A549 (cell line): ENCODE data around the gene MRPS18A. TPM values are rescaled to one million over a fixed set of nuclear protein-coding genes. Genes with fewer than 3 reads are reported as not detected.

Experiments
- ATAC-seq, 2 experiments: fragments of 200-7000 bp in 1 of 2; fragments of >200 bp in 1 of 2; cut with Nextera tagmentation in 1 of 2; cut with Tn5 transposase in 1 of 2; 3 replicates each; pipeline versions ENCODE4 v1.8.0 to v1.9.1; 2018 to 2020; ENCODE audit warnings: mild to moderate bottlenecking in 1 of 2, moderate library complexity in 1 of 2
- CTCF ChIA-PET: fragments of 300-600 bp; sonication (Branson Sonifier 250); formaldehyde crosslinking; extraction: SDS; loops from one replicate; lab custom pipeline; 2021; ENCODE audit warnings: antibody characterized with exemption, inconsistent platforms; lab: Yijun Ruan, JAX
- POLR2A ChIA-PET: fragments of 350-600 bp; formaldehyde crosslinking; extraction: SDS; loops from one replicate; lab custom pipeline; 2021; ENCODE audit warnings: antibody characterized with exemption, inconsistent platforms; lab: Yijun Ruan, JAX
- DNase-seq, 2 experiments: peaks; one replicate each; pipeline versions ENCODE4 v3.0.0 to v3.0.0-alpha.2; 2011 to 2016; ENCODE audit warnings: low read depth in 1 of 2, low spot score in 1 of 2
- FAIRE-seq: peaks from 2 replicates; lab custom pipeline; 2011; peaks lifted over from hg19 to GRCh38; lab: Jason Lieb, UNC
- H3K27ac ChIP-seq, 2 experiments: fragments of >200 bp; sonication (Bioruptor Twin); formaldehyde crosslinking; 3 replicates each; pipeline ENCODE4 v1.5.1; 2016 to 2017
- H3K4me1 ChIP-seq: fragments of >200 bp; sonication (Bioruptor Twin); formaldehyde crosslinking; 3 replicates; pipeline ENCODE4 v1.6.1; 2016
- H3K4me2 ChIP-seq: fragments of >200 bp; sonication (Bioruptor Twin); formaldehyde crosslinking; 3 replicates; pipeline ENCODE4 v1.6.1; 2016
- H3K4me3 ChIP-seq: fragments of >200 bp; sonication (Bioruptor Twin); formaldehyde crosslinking; 3 replicates; pipeline ENCODE4 v1.5.1; 2016
- H3K9me3 ChIP-seq: fragments of >200 bp; sonication (Bioruptor Twin); formaldehyde crosslinking; 3 replicates; pipeline ENCODE4 v1.6.1; 2016
- ATOH8 ChIP-seq: fragments of 250-450 bp; sonication (Bioruptor Pico); IDR thresholded peaks from 2 replicates; pipeline ENCODE4 v1.5.0; 2020; ENCODE audit warnings: low read depth, mild to moderate bottlenecking, moderate library complexity
- CHD2 ChIP-seq: fragments of 150-350 bp; IDR thresholded peaks from 2 replicates; pipeline ENCODE4 v1.6.1; 2014; ENCODE audit warnings: low read length; ENCODE audit not compliant: partially characterized antibody
- CTCF ChIP-seq: fragments of >200 bp; sonication (Bioruptor Twin); formaldehyde crosslinking; IDR thresholded peaks from 3 replicates; pipeline ENCODE4 v1.5.1; 2016
- FOSL2 ChIP-seq, 2 experiments: fragments of 450-650 bp in 1 of 2; fragments of >200 bp in 1 of 2; sonication (Bioruptor Twin) in 1 of 2; formaldehyde crosslinking; IDR thresholded peaks; 2 replicates each; pipeline versions ENCODE4 v1.5.0 to v1.6.1; 2016 to 2020; ENCODE audit warnings: mild to moderate bottlenecking in 1 of 2, moderate library complexity in 1 of 2
- FOXS1 ChIP-seq: fragments of 250-450 bp; sonication (Bioruptor Pico); IDR thresholded peaks from 2 replicates; pipeline ENCODE4 v1.5.0; 2020; ENCODE audit warnings: mild to moderate bottlenecking, moderate library complexity
- HES2 ChIP-seq: fragments of >200 bp; sonication (Bioruptor Twin); formaldehyde crosslinking; IDR thresholded peaks from 2 replicates; pipeline ENCODE4 v1.6.1; 2016
- HMGXB4 ChIP-seq: fragments of 250-450 bp; sonication (Bioruptor Pico); IDR thresholded peaks from 2 replicates; pipeline ENCODE4 v1.5.0; 2021; ENCODE audit warnings: mild to moderate bottlenecking, moderate library complexity, borderline replicate concordance
- MAX ChIP-seq: IDR thresholded peaks from 2 replicates; pipeline ENCODE4 v1.6.1; 2012
- MYC ChIP-seq: IDR thresholded peaks from 2 replicates; pipeline ENCODE4 v1.6.1; 2012; ENCODE audit warnings: mild to moderate bottlenecking, inconsistent platforms, low read length, improper control_type of control experiment, borderline replicate concordance
- NPAS2 ChIP-seq: fragments of 250-450 bp; sonication (Bioruptor Pico); IDR thresholded peaks from 2 replicates; pipeline ENCODE4 v1.8.0; 2022; ENCODE audit warnings: mild to moderate bottlenecking, moderate library complexity, borderline replicate concordance
- PBX3 ChIP-seq: IDR thresholded peaks from 2 replicates; pipeline ENCODE4 v1.6.1; 2012
- POLR2AphosphoS2 ChIP-seq: conservative IDR thresholded peaks from 2 replicates; pipeline ENCODE4 v1.6.1; 2012; ENCODE audit warnings: low read length, improper control_type of control experiment, inconsistent platforms
- RARB ChIP-seq: fragments of 250-450 bp; sonication (Bioruptor Pico); IDR thresholded peaks from 2 replicates; pipeline ENCODE4 v1.8.0; 2021; ENCODE audit warnings: mild to moderate bottlenecking, moderate library complexity
- REST ChIP-seq: fragments of 200-600 bp; sonication (generic); IDR thresholded peaks from 2 replicates; pipeline ENCODE4 v1.6.1; 2016; ENCODE audit warnings: antibody characterized with exemption, mild to moderate bottlenecking, moderate library complexity
- SMC3 ChIP-seq: fragments of >200 bp; sonication (Bioruptor Twin); formaldehyde crosslinking; IDR thresholded peaks from 3 replicates; pipeline ENCODE4 v1.6.1; 2018; ENCODE audit warnings: inconsistent platforms
- SREBF2 ChIP-seq: fragments of 450-650 bp; IDR thresholded peaks from 2 replicates; pipeline ENCODE4 v1.6.1; 2014; ENCODE audit warnings: mild to moderate bottlenecking, moderate library complexity
- TP53 ChIP-seq: fragments of 250-450 bp; sonication (Bioruptor Pico); IDR thresholded peaks from 2 replicates; pipeline ENCODE4 v1.5.0; 2021; ENCODE audit warnings: mild to moderate bottlenecking, moderate library complexity
- ZC3H11A ChIP-seq: fragments of 450-650 bp; IDR thresholded peaks from 2 replicates; pipeline ENCODE4 v1.6.1; 2014; ENCODE audit warnings: antibody characterized with exemption, mild to moderate bottlenecking
- WGBS: methylation state at CpG from one replicate; pipeline ENCODE4 v1.1.6; 2017; ENCODE audit errors: missing lambda C conversion rate; 5-methylcytosine and 5-hydroxymethylcytosine counted together
- polyA plus RNA-seq, 4 experiments: library from polyadenylated mRNA; depleted of rRNA in 3 of 4; stranded (reverse); fragments of >200 nt; fragmentation: RNase III in 1 of 4; extraction: RNeasy Plus Mini Kit Qiagen cat#74134 plus additional on column Dnase treatment in 1 of 4; gene quantifications; 2 replicates in 3 of 4; 3 replicates in 1 of 4; pipeline ENCODE4 v1.2.3, GENCODE V29; 2011 to 2017

The MRPS18A gene
- polyA plus RNA-seq, 2 of the 4 experiments (the other 2 are of a cell fraction), result 38.0 to 44.2 TPM

GRCh38 chr6:43682724-43683429 is 4.7 kb downstream of the MRPS18A start:
- no peak for ATAC-seq
- DNase-seq, result no peak
- WGBS, result 84% methylated on average over 8 of the region's 8 CpGs
- ChIA-PET CTCF (interaction anchor here (0.8 to 1.6 kb wide), 2 partner anchors 9 to 16 kb away, joined by 3 to 7 read pairs; no protein-coding TSS in a partner anchor), POLR2A (no interaction called here)
- FAIRE-seq, result no peak
- Histone ChIP-seq H3K4me3 (no peak overlapping the region), H3K4me2 (no peak overlapping the region), H3K4me1 (peaks cover 7% of the 10 kb centered on the region; the same call in 2 of the 3 replicates), H3K27ac (no peak overlapping the region), H3K9me3 (no peaks in the 10 kb centered on the region)
- TF ChIP-seq PBX3, result no peak
- no peak for TF ChIP-seq HMGXB4 (CRISPR knock-in tag)

GRCh38 chr6:43681303-43681702 is 6.3 kb downstream of the MRPS18A start:
- no peak for ATAC-seq
- POLR2A ChIA-PET, result no interaction called here
- Histone ChIP-seq H3K27ac (no peak overlapping the region), H3K4me2 (no peak overlapping the region)
- CTCF ChIA-PET, result interaction anchor here (0.6 to 2.3 kb wide), 4 partner anchors 14 to 1296 kb away, joined by 3 to 10 read pairs (median 4); no protein-coding TSS in a partner anchor
- no peak for FAIRE-seq
- no peak for DNase-seq
- TF ChIP-seq ZC3H11A (no peak), HMGXB4 (CRISPR knock-in tag) (no peak), MAX (no peak), HES2 (no peak), NPAS2 (CRISPR knock-in tag) (no peak), FOSL2 (IDR thresholded peaks at IDR 0.05) (no peak), FOSL2 (CRISPR knock-in tag; IDR thresholded peaks at IDR 0.05) (no peak), MYC (no peak), REST (no peak), RARB (CRISPR knock-in tag) (no peak), SMC3 (no peak), ATOH8 (no peak), POLR2AphosphoS2 (no peak), CTCF (no peak), SREBF2 (no peak), CHD2 (no peak), TP53 (CRISPR knock-in tag) (no peak), FOXS1 (CRISPR knock-in tag) (no peak)
- TF ChIP-seq, all 56 proteins: peak for 0
- 97% methylated on average over 5 of the region's 5 CpGs for WGBS
- Histone ChIP-seq H3K9me3 (no peaks in the 10 kb centered on the region), H3K4me3 (no peak overlapping the region), H3K4me1 (peaks cover 1% of the 10 kb centered on the region; the same call in 1 of the 3 replicates)
